ENCODE measurements around the gene ATCAY.
"Not testable (repeated sequence)": the region's sequence is repeated elsewhere in the genome, so short reads cannot be mapped to it uniquely, and the experiment has no call there.

Gene ATCAY

DNA sequence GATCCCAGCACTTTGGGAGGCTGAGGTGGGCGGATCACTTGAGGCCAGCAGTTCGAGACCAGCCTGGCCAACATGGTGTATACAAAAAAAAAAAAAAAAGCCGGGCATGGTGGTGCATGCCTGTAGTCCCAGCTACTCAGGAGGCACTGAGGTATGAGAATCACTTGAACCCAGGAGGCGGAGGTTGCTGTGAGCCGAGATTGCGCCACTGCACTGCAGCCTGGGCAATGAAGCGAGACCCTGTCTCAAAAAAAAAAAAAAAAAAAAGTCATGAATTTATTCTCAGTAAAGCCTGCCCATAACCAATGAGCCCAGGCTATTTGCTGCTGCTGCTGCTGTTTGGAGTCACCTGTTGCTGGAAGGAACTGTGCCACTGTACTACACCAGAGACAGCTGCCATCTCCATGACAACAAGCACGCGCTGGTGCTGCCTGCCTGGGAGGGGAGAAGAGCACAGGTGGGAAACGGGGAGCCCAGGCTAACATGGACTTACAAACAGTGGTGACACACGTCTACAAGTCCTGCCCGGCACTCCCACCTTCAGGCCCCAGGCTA lies 23.0 kb upstream of the ATCAY start:
- DNase-seq (ENCODE audit: low read depth in 2 of 2) = no peak

- no peak for DNase-seq (ENCODE audit: low read depth in 2 of 2)
Measured at GRCh38 chr19:3860499-3860898, 20.0 kb upstream of the ATCAY start.

DNA sequence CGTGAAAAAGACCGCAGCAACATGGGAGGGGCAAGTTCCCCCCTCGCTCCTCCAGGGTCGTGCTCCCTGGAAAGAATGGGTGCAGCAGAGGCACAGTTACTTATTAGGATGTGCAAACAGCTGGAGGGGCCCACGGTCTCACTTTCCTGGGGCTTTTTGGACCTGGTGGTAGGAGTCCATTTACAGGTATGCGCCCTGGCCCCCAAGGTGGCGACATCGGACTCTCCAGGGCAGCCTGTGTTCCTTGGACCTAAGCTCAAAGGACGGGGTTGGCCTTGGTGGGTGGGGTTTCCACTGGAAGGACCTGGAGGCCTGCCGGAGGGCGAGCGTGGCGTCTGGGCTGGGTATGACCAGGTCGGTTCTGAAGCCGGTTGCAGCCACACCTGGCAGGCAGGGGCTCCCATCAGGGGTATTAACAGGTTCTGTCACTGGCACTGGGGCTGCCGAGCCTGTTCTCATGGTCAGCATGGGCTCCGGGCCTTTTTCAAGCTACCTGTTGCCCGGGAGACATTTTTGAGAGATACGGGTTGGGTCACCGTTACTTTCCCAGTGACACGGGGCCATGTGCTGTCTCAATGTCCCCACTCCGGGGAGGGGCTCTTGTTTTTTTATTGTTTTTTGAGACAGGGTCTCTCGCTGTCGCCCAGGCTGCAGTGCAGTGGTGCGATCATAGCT lies 17.5 kb upstream of the ATCAY start:
- DNase-seq (ENCODE audit: low read depth in 2 of 2) = no peak

DNA sequence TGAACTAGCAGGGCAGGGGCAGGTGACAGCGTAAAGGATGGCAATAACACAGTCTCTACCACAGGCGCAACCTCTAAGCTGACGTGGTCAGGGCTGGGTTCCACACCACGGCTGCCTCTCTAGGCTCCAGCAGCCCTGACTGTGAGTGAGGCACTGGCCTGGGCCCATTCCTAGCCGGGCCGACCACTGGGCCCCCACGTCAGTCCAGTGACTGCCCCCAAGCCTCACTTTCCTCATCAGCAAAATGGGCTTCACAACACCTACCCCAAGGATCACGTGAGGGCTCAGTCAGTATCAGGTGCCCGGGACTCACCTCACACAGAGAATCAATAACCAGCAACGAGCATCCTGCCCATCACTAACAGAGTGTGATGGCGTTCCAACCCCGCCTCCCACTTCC lies 16.8 kb upstream of the ATCAY start:
- no peak for DNase-seq (ENCODE audit: low read depth in 2 of 2)

- DNase-seq (ENCODE audit: low read depth in 2 of 2) = no peak
Measured at GRCh38 chr19:3866910-3867638, 13.4 kb upstream of the ATCAY start.

- no peak for DNase-seq (ENCODE audit: low read depth in 2 of 2)
Measured at GRCh38 chr19:3867971-3868769, 12.3 kb upstream of the ATCAY start.

DNA sequence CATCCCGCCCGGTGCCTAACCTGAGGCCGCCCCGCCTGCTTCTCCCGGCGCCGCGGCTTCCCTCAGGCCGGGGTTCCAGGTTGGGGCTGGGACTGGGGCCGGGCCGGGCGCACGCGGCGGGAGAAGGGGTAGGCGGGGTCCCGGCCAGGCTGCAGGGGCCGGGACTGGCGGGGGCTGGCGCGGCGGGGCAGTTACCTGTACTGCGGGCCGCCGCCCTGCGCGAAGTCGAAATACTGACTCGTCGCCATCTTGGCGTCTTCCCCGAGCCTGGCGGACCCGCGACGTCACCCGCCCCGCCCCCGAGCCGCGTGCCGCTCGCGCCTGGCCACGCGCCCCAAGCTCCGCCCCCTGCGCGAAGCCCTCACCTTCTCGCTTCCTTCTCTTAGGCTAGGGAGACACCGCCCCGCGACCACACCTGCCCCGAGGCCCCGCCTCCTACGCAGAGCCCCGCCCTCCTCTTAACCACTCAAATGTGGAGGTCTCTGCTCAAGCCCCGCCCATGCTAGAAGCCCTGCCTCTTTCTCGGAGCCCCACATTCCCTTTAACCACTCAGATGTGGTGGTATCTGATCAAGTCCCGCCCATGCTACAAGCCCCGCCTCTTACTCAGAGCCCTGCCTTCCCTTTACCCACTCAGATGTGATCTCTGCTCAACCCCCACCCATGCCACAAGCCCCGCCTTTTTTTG lies 11.6 kb upstream of the ATCAY start, which contains the start of gene ZFR2:
Gene ZFR2 (minus strand): TSS at position 269 of the 687 bp plus-strand sequence. CDS start 21 bp downstream, at position 248.
- DNase-seq (ENCODE audit: low read depth in 2 of 2) = no peak

GRCh38 chr19:3873151-3873550 lies 7.3 kb upstream of the ATCAY start:
- DNase-seq (ENCODE audit: low read depth in 2 of 2) = no peak

DNA sequence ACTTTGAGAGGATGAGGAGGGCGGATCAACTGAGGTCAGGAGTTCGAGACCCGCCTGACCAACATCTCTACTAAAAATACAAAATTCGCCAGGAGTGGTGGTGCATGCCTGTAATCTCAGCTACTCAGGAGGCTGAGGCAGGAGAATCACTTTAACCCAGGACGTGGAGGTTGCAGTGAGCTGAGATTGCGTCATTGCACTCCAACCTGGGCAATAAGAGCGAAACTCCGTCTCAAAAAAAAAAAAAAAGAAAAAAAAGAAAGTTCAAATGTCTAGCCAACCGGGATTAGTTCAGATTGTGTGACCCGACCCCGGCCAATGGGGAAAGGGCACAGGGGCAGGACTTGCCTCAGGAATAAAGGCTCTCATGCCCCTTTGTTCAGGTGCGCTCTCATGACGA lies 5.8 kb upstream of the ATCAY start:
- not testable (repeated sequence) for DNase-seq (ENCODE audit: low read depth in 2 of 2)

- DNase-seq (ENCODE audit: low read depth in 2 of 2) = no peak
Measured at GRCh38 chr19:3879656-3880055, 829 bp upstream of the ATCAY start.

- no peak for DNase-seq (ENCODE audit: low read depth in 2 of 2)
Measured at GRCh38 chr19:3881272-3882040, 971 bp downstream of the ATCAY start.

DNA sequence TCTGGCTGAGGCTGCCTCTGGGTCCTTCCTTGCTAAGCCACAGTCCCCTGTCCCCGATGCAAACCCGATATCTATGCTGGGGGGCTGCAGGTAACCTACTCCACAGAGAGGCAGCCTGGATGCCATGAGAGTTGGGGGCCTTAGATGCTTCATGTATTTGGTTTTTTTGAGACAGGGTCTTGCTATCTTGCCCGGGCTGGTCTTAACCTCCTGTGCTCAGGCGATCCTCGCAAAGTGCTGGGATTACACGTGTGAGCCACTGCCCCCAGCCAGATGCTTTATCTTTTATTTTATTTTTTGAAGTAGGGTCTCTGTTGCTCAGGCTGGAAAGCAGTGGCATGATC lies 1.5 kb downstream of the ATCAY start:
- DNase-seq (ENCODE audit: low read depth in 2 of 2) = no peak

DNA sequence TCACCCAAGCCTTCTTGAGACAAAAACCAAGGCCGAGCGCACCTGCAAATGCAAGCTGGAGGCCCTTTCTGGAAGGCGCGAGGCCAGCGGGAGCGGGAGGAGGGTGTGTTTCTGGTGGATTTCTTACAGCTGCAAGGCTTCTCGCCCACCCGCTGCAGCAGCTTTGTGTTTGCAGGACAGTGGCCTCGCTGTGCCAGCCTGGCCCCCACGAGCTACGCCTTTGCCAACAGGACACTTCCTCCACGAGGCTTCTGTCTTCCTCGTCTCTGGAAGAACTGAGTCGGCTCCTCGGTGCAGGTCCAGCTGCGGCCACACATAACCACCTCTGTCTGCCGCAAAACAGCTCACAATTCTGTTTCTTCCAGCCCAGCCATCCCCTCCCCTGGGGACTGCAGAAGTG lies 10.1 kb downstream of the ATCAY start:
- DNase-seq (ENCODE audit: low read depth in 2 of 2) = no peak

DNA sequence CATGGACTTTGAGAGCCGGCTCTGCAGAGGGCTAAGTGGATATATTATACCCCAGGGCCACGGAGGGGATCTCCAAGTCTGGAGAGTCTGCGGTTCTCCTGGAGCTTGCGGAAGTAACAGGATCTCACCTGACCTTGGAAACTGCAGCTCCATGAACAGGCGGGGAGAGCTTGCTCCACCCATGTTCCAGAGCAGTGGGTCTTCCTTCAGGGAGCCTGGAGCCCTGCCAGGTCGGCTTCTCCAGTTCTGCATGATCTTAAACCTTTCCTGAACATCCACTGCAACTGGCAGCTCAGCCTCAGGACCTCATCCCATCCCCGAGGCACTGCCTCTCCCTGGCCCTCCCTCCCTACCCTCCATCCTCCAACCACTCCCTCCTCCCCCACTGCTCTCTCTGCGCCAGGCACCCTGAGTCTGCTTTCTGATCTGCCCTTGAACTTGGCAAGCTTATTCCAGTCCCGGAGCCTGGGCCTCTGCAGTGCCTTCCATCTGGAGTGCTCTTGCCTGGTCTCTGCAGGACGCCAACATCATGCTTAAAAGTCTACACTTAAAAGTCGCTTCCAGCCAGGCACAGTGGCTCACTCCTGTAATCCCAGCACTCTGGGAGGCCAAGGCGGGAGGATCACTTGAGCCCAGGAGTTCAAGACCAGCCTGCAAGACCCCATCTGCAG lies 13.2 kb downstream of the ATCAY start:
- no peak for DNase-seq (ENCODE audit: low read depth in 2 of 2)

DNA sequence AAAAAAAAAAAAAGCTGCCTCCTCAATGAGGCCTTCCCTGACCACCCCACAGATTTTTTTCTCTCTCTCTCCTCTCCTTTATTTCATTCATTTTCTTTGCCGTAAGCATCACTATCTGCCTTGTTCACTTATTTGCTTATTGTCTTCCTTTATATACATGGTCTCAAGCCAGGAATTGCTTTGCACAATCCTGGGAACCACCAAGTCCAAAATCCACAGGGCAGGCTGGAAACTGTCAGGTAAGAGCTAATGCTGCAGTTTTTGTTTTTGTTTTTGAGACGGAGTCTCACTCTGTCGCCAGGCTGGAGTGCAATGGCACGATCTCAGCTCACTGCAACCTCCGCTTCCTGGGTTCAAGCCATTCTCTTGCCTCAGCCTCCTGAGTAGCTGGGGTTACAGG lies 14.5 kb downstream of the ATCAY start:
- DNase-seq (ENCODE audit: low read depth in 2 of 2) = not testable (repeated sequence)

GRCh38 chr19:3895788-3896187 lies 15.3 kb downstream of the ATCAY start:
- DNase-seq (ENCODE audit: low read depth in 2 of 2) = no peak

GRCh38 chr19:3897936-3898335 lies 17.5 kb downstream of the ATCAY start:
- no peak for DNase-seq (ENCODE audit: low read depth in 2 of 2)

GRCh38 chr19:3898426-3898825 lies 17.9 kb downstream of the ATCAY start:
- DNase-seq (ENCODE audit: low read depth in 2 of 2) = no peak

DNA sequence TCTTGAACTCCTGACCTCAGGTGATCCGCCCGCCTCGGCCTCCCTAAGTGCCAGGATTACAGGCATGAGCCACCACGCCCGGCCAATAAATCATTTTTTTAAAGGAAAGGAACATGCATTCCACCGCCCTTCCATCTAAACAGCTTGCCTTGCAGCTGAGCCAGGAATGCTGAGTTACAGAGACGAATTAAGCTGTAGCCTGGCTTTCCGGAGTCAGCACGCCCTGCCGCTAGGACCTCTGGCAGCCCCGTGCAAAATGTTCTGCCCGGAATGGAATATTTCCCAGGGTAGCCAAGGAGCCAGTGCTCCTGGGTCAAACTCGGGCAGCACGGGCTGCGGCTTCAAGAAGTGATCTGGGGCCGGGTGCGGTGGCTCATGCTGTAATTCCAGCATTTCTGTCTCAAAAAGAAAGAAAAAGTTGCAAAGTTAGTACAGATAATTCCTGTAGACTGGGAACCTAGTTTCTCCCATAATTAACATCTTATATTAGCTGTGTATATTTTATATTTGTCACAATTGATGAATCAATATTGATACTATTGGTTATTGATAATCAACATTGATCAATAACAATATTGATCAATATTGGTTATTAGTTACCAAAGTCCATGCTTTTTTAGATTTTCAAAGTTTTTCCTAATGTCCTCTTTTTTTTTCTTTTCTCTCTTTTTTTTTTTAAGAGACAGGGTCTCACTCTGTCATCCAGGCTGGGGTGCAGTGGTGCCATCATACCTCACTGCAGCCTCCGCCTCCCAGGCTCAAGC lies 19.2 kb downstream of the ATCAY start:
- no peak for DNase-seq (ENCODE audit: low read depth in 2 of 2)
